WTC11 (cell line): ENCODE measurements around the gene PPEF2.

Experiments used
- ATF3 ChIP-seq: sonication (generic); formaldehyde crosslinking; conservative IDR thresholded peaks from 2 replicates; pipeline ENCODE4 v1.8.1; 2022; ENCODE audit warnings: mild to moderate bottlenecking, missing genetic modification reagents
- CBFB ChIP-seq: sonication (generic); formaldehyde crosslinking; IDR thresholded peaks from 2 replicates; pipeline ENCODE4 v1.8.1; 2022; ENCODE audit warnings: mild to moderate bottlenecking, low read depth, missing genetic modification reagents
- CTCF ChIP-seq: fragments of 200-600 bp; IDR thresholded peaks from 2 replicates; pipeline ENCODE4 v1.8.0; 2022; ENCODE audit warnings: antibody characterized with exemption
- ETV6 ChIP-seq: sonication (generic); formaldehyde crosslinking; IDR thresholded peaks from 2 replicates; pipeline ENCODE4 v1.8.1; 2022; ENCODE audit warnings: mild to moderate bottlenecking, missing genetic modification reagents
- FOXJ3 ChIP-seq: sonication (generic); formaldehyde crosslinking; IDR thresholded peaks from 2 replicates; pipeline ENCODE4 v1.9.0; 2021; ENCODE audit warnings: missing genetic modification reagents, mild to moderate bottlenecking, borderline replicate concordance
- JUN ChIP-seq: sonication (generic); formaldehyde crosslinking; IDR thresholded peaks from 2 replicates; pipeline ENCODE4 v1.8.0; 2023; ENCODE audit warnings: mild to moderate bottlenecking, missing genetic modification reagents
- MAX ChIP-seq: sonication (generic); formaldehyde crosslinking; IDR thresholded peaks from 2 replicates; pipeline ENCODE4 v1.8.0; 2022; ENCODE audit warnings: mild to moderate bottlenecking, missing genetic modification reagents
- MYBL2 ChIP-seq: sonication (generic); formaldehyde crosslinking; IDR thresholded peaks from 2 replicates; pipeline ENCODE4 v1.8.1; 2023; ENCODE audit warnings: mild to moderate bottlenecking, moderate library complexity, missing genetic modification reagents
- NR3C1 ChIP-seq: sonication (generic); formaldehyde crosslinking; conservative IDR thresholded peaks from 2 replicates; pipeline ENCODE4 v1.8.1; 2023; ENCODE audit warnings: low read depth, mild to moderate bottlenecking, missing genetic modification reagents
- PREB ChIP-seq: sonication (generic); formaldehyde crosslinking; IDR thresholded peaks from 2 replicates; pipeline ENCODE4 v1.8.1; 2022; ENCODE audit warnings: mild to moderate bottlenecking, missing genetic modification reagents, moderate library complexity, borderline replicate concordance
- SP1 ChIP-seq: sonication (generic); formaldehyde crosslinking; conservative IDR thresholded peaks from 2 replicates; pipeline ENCODE4 v1.8.1; 2022; ENCODE audit warnings: missing genetic modification reagents
- TEAD4 ChIP-seq: sonication (generic); formaldehyde crosslinking; IDR thresholded peaks from 2 replicates; pipeline ENCODE4 v1.8.0; 2022; ENCODE audit warnings: mild to moderate bottlenecking, missing genetic modification reagents
- USF2 ChIP-seq: sonication (generic); formaldehyde crosslinking; IDR thresholded peaks from 2 replicates; pipeline ENCODE4 v1.8.1; 2023; ENCODE audit warnings: mild to moderate bottlenecking, missing genetic modification reagents, moderate library complexity
- ZNF423 ChIP-seq: fragments of 250-450 bp; sonication (Bioruptor Pico); IDR thresholded peaks from 2 replicates; pipeline ENCODE4 v2.1.2; 2022; ENCODE audit warnings: mild to moderate bottlenecking, moderate library complexity

- TF ChIP-seq CTCF, result no peak
- TF ChIP-seq MYBL2, result no peak
- TF ChIP-seq PREB (CRISPR knock-in tag), result no peak
- no peak for TF ChIP-seq TEAD4 (CRISPR knock-in tag)
- TF ChIP-seq ETV6, result no peak
- no peak for TF ChIP-seq JUN
- no peak for TF ChIP-seq MAX (CRISPR knock-in tag)
- no peak for TF ChIP-seq CBFB (CRISPR knock-in tag)
- no peak for TF ChIP-seq NR3C1 (CRISPR knock-in tag)
- TF ChIP-seq ZNF423 (CRISPR knock-in tag), result no peak
- TF ChIP-seq USF2 (CRISPR knock-in tag), result no peak
- TF ChIP-seq FOXJ3 (CRISPR knock-in tag), result no peak
- no peak for TF ChIP-seq ATF3 (CRISPR knock-in tag)
- TF ChIP-seq SP1 (CRISPR knock-in tag), result no peak
These were observed 33.4 kb upstream of the PPEF2 start for GRCh38 chr4:75935628-75936027.
